MCF 10A (cell line): ENCODE data around the gene SLC7A8. TPM values are rescaled to one million over a fixed set of nuclear protein-coding genes. Genes with fewer than 3 reads are reported as not detected.

Experiments
- BruUV-seq: library from RNA; stranded (reverse); fragments of 400-500 nt; replicated peaks from 2 replicates; lab custom pipeline; 2021; lab: Mats Ljungman, UMichigan
- CTCF ChIA-PET: fragments of 300-600 bp; sonication (Branson Sonifier 250); formaldehyde crosslinking; extraction: SDS; loops from one replicate; lab custom pipeline; 2021; ENCODE audit warnings: antibody characterized with exemption, inconsistent platforms; lab: Yijun Ruan, JAX
- POLR2A ChIA-PET: fragments of 300-600, 350-650 bp; sonication (Branson Sonifier 250); formaldehyde crosslinking; extraction: SDS; loops from one replicate; lab custom pipeline; 2020; ENCODE audit warnings: antibody characterized with exemption, inconsistent platforms; lab: Yijun Ruan, JAX
- DNase-seq: peaks from one replicate; pipeline ENCODE4 v3.0.0-alpha.2; 2018; ENCODE audit not compliant: unreplicated experiment
- H3K27ac Mint-ChIP-seq: one replicate; pipeline ENCODE4 v1.8.0; 2022; ENCODE audit warnings: mild to moderate bottlenecking, low read depth, mixed read lengths; ENCODE audit not compliant: unreplicated experiment
- H3K27me3 Mint-ChIP-seq: one replicate; pipeline ENCODE4 v1.8.0; 2022; ENCODE audit warnings: mixed read lengths; ENCODE audit not compliant: insufficient read depth, unreplicated experiment
- H3K36me3 Mint-ChIP-seq: one replicate; pipeline ENCODE4 v1.8.0; 2022; ENCODE audit warnings: mild to moderate bottlenecking, moderate library complexity, mixed read lengths; ENCODE audit not compliant: insufficient read depth, unreplicated experiment
- H3K4me1 Mint-ChIP-seq: one replicate; pipeline ENCODE4 v1.8.0; 2022; ENCODE audit warnings: mixed read lengths; ENCODE audit not compliant: insufficient read depth, unreplicated experiment
- H3K4me3 Mint-ChIP-seq: one replicate; pipeline ENCODE4 v1.8.0; 2022; ENCODE audit warnings: mild to moderate bottlenecking, moderate library complexity, mixed read lengths; ENCODE audit not compliant: unreplicated experiment
- H3K9me3 Mint-ChIP-seq: one replicate; pipeline ENCODE4 v1.8.0; 2022; ENCODE audit warnings: mixed read lengths; ENCODE audit not compliant: unreplicated experiment
- CTCF ChIP-seq: fragments of 200-600 bp; IDR thresholded peaks from one replicate; pipeline ENCODE4 v1.8.0; 2022; ENCODE audit warnings: antibody characterized with exemption, mild to moderate bottlenecking; ENCODE audit not compliant: unreplicated experiment
- intact Hi-C: fragments of 100-400 bp; cut with micrococcal nuclease; formaldehyde crosslinking; loops from 2 replicates; pipeline ENCODE4 v1.14.1; 2022
- total RNA-seq: library from RNA; stranded (reverse); gene quantifications from 2 replicates; pipeline ENCODE4 v1.2.3, GENCODE V29; 2022

The SLC7A8 gene
- total RNA-seq, 1 experiment from 2014 or later: 2.4 TPM

- H3K27me3 Mint-ChIP-seq: no peaks in the 10 kb centered on the region
- no peaks in the 10 kb centered on the region for H3K9me3 Mint-ChIP-seq
- no peak for TF ChIP-seq CTCF
- DNase-seq: peak; percentile 79
- no peaks in the 10 kb centered on the region for H3K36me3 Mint-ChIP-seq
- intact Hi-C loops: loop anchor here (2.0 kb wide), 2 partner anchors 33 to 59 kb away; partner anchors contain the start of genes ACIN1 and C14orf119
- BruUV-seq: TSS peak; percentile 19
- peak overlapping the region; percentile 52 for H3K4me3 Mint-ChIP-seq
- H3K27ac Mint-ChIP-seq: peak overlapping the region; percentile 49
- ChIA-PET CTCF (interaction anchor here (0.7 to 4.3 kb wide), 10 partner anchors 12 to 182 kb away, joined by 3 to 35 read pairs (median 6); no protein-coding TSS in a partner anchor), POLR2A (interaction anchor here (0.7 to 4.0 kb wide), 13 partner anchors 8 to 236 kb away, joined by 3 to 32 read pairs (median 6); partner anchors contain the start of genes ACIN1 and C14orf119)
- H3K4me1 Mint-ChIP-seq: peaks cover 37% of the 10 kb centered on the region
These were observed 29.3 kb downstream of the SLC7A8 start for GRCh38 chr14:23153851-23154796.

DNA sequence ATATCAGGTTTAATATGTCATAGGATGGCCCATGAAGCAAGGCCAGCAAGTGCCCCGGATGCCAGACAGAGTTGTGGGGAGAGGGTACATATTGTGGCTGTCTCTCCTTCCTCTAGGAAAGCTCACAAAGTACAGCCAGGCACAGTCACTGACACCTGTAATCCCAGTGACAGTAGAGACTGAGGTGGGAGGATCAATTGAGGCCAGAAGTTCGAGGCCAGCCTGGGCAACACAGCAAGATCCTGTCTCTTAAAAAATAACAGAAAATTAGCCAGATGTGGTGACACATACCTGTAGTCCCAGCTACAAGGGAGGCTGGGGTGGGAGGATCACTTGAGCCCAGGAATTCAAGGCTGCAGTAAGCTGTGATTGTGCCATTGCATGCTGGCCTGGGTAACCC lies 32.1 kb downstream of the SLC7A8 start:
- no peak for TF ChIP-seq CTCF
- no peaks in the 10 kb centered on the region for H3K9me3 Mint-ChIP-seq
- no peaks in the 10 kb centered on the region for H3K27me3 Mint-ChIP-seq
- no TSS peak for BruUV-seq
- H3K4me1 Mint-ChIP-seq: peaks cover 46% of the 10 kb centered on the region
- ChIA-PET POLR2A (interaction anchor here (0.9 to 2.2 kb wide), 5 partner anchors 9 to 25 kb away, joined by 3 to 7 read pairs (median 5); no protein-coding TSS in a partner anchor), CTCF (interaction anchor here (0.6 to 2.9 kb wide), 6 partner anchors 9 to 168 kb away, joined by 3 to 14 read pairs (median 7); no protein-coding TSS in a partner anchor)
- intact Hi-C loops: no loop called here
- no peak overlapping the region for H3K4me3 Mint-ChIP-seq
- H3K27ac Mint-ChIP-seq: no peak overlapping the region
- DNase-seq: no peak
- no peaks in the 10 kb centered on the region for H3K36me3 Mint-ChIP-seq

- CTCF ChIA-PET: interaction anchor here (0.6 to 1.6 kb wide), 6 partner anchors 10 to 41 kb away, joined by 3 to 5 read pairs (median 3); no protein-coding TSS in a partner anchor
- POLR2A ChIA-PET: interaction anchor here (0.6 to 2.2 kb wide), 5 partner anchors 9 to 65 kb away, joined by 3 to 6 read pairs (median 3); no protein-coding TSS in a partner anchor
- Mint-ChIP-seq H3K4me1 (peaks cover 48% of the 10 kb centered on the region), H3K36me3 (no peaks in the 10 kb centered on the region), H3K27ac (no peak overlapping the region), H3K27me3 (no peaks in the 10 kb centered on the region), H3K9me3 (no peaks in the 10 kb centered on the region), H3K4me3 (no peak overlapping the region)
- BruUV-seq: no TSS peak
- no peak for DNase-seq
- TF ChIP-seq CTCF: no peak
- intact Hi-C loops: no loop called here
These were observed 33.7 kb downstream of the SLC7A8 start for GRCh38 chr14:23149745-23150144.
